Neural cell (in vitro differentiated cells): ENCODE data around the gene PLXDC2. TPM values are rescaled to one million over a fixed set of nuclear protein-coding genes. Genes with fewer than 3 reads are reported as not detected.

ENCODE experiments used
- H2AFZ ChIP-seq: fragments of 200-600, 300-800 bp; sonication (generic), shearing (Covaris generic); 2 replicates; pipeline ENCODE4 v1.6.0; 2014; ENCODE audit warnings: low read depth, mild to moderate bottlenecking, antibody characterized with exemption, low read length, moderate library complexity
- H3F3A ChIP-seq: fragments of 200-600 bp; shearing (Covaris generic); 2 replicates; pipeline ENCODE4 v1.6.1; 2016; ENCODE audit warnings: mild to moderate bottlenecking, moderate library complexity, mixed read lengths, antibody characterized with exemption, low read length; ENCODE audit not compliant: insufficient read depth, poor library complexity, severe bottlenecking
- H3K27ac ChIP-seq: fragments of 200-600, 300-800 bp; sonication (generic), shearing (Covaris generic); 2 replicates; pipeline ENCODE4 v1.5.1; 2014; ENCODE audit warnings: mild to moderate bottlenecking, low read length, moderate library complexity
- H3K27me3 ChIP-seq: fragments of 300-800, 200-600 bp; sonication (generic), shearing (Covaris generic); 2 replicates; pipeline ENCODE4 v1.6.0; 2014; ENCODE audit warnings: mild to moderate bottlenecking, low read depth, low read length, moderate library complexity; ENCODE audit not compliant: insufficient read depth
- H3K36me3 ChIP-seq: fragments of 300-800, 200-600 bp; sonication (generic), shearing (Covaris generic); 2 replicates; pipeline ENCODE4 v1.5.1; 2014; ENCODE audit warnings: mild to moderate bottlenecking, antibody characterized with exemption, low read length, moderate library complexity; ENCODE audit not compliant: insufficient read depth
- H3K4me2 ChIP-seq: fragments of 300-800, 200-600 bp; sonication (generic), shearing (Covaris generic); 2 replicates; pipeline ENCODE4 v1.6.0; 2014; ENCODE audit warnings: mild to moderate bottlenecking, low read length
- H3K4me3 ChIP-seq: fragments of 300-800, 200-600 bp; sonication (generic), shearing (Covaris generic); 2 replicates; pipeline ENCODE4 v1.5.1; 2014; ENCODE audit warnings: mild to moderate bottlenecking, low read length, moderate library complexity
- H3K79me2 ChIP-seq: fragments of 200-600 bp; shearing (Covaris generic); replicated peaks from 2 replicates; pipeline ENCODE4 v1.6.0; 2014; ENCODE audit warnings: mild to moderate bottlenecking, low read length, moderate library complexity; ENCODE audit not compliant: insufficient read depth
- H3K9ac ChIP-seq: fragments of 300-800, 200-600 bp; sonication (generic), shearing (Covaris generic); 2 replicates; pipeline ENCODE4 v1.6.1; 2016; ENCODE audit warnings: mild to moderate bottlenecking, low read length, mixed read lengths
- H3K9me2 ChIP-seq: fragments of 200-600 bp; shearing (Covaris generic); 2 replicates; pipeline ENCODE4 v1.6.1; 2016; ENCODE audit warnings: mild to moderate bottlenecking, low read length, mixed read lengths; ENCODE audit not compliant: insufficient read depth
- H3K9me3 ChIP-seq: fragments of 200-600, 300-800 bp; sonication (generic), shearing (Covaris generic); 2 replicates; pipeline ENCODE4 v1.6.1; 2016; ENCODE audit warnings: mild to moderate bottlenecking, mixed run types, low read length, moderate library complexity, mixed read lengths
- H4K20me1 ChIP-seq: fragments of 200-600 bp; shearing (Covaris generic); 2 replicates; pipeline ENCODE4 v1.6.1; 2016; ENCODE audit warnings: mild to moderate bottlenecking, mixed run types; ENCODE audit not compliant: insufficient read depth
- EP300 ChIP-seq: fragments of 450-650 bp; conservative IDR thresholded peaks from 2 replicates; pipeline ENCODE4 v1.6.1; 2014; ENCODE audit warnings: antibody characterized with exemption, mild to moderate bottlenecking, moderate library complexity; ENCODE audit not compliant: poor library complexity, severe bottlenecking
- EZH2 ChIP-seq: fragments of 200-600, 300-800 bp; shearing (Covaris generic), sonication (generic); IDR thresholded peaks from 2 replicates; pipeline ENCODE4 v1.6.1; 2014; ENCODE audit warnings: antibody characterized with exemption, low read length, borderline replicate concordance, mild to moderate bottlenecking; ENCODE audit not compliant: insufficient read depth, poor library complexity, severe bottlenecking
- MXI1 ChIP-seq: fragments of 450-650 bp; conservative IDR thresholded peaks from 2 replicates; pipeline ENCODE4 v1.6.1; 2014; ENCODE audit warnings: antibody characterized with exemption, mild to moderate bottlenecking; ENCODE audit not compliant: poor library complexity, severe bottlenecking
- POLR2AphosphoS5 ChIP-seq: IDR thresholded peaks from 2 replicates; pipeline ENCODE4 v1.6.1; 2012
- RAD21 ChIP-seq: fragments of 450-650 bp; conservative IDR thresholded peaks from 2 replicates; pipeline ENCODE4 v1.6.1; 2014; ENCODE audit warnings: antibody characterized with exemption, mild to moderate bottlenecking, moderate library complexity
- REST ChIP-seq: IDR thresholded peaks from 2 replicates; pipeline ENCODE4 v1.6.1; 2012; ENCODE audit warnings: borderline replicate concordance
- SMC3 ChIP-seq: fragments of 450-650 bp; conservative IDR thresholded peaks from 2 replicates; pipeline ENCODE4 v1.6.1; 2014; ENCODE audit warnings: antibody characterized with exemption, mild to moderate bottlenecking, moderate library complexity; ENCODE audit not compliant: poor library complexity
- TAF1 ChIP-seq: IDR thresholded peaks from 2 replicates; pipeline ENCODE4 v1.6.1; 2012; ENCODE audit warnings: low read depth
- polyA plus RNA-seq: library from polyadenylated mRNA; depleted of rRNA; stranded (reverse); fragments of >200 nt; gene quantifications from 2 replicates; pipeline ENCODE4 v1.2.3, GENCODE V29; 2014
- TF ChIP-seq, protein P1 (sequence below): fragments of 450-650 bp; IDR thresholded peaks from 2 replicates; pipeline ENCODE4 v1.5.1; 2014; ENCODE audit warnings: antibody characterized with exemption, mild to moderate bottlenecking, moderate library complexity; ENCODE audit not compliant: poor library complexity, severe bottlenecking

Gene PLXDC2
- polyA plus RNA-seq, 1 donor from 2014 or later = 2.3 TPM

DNA sequence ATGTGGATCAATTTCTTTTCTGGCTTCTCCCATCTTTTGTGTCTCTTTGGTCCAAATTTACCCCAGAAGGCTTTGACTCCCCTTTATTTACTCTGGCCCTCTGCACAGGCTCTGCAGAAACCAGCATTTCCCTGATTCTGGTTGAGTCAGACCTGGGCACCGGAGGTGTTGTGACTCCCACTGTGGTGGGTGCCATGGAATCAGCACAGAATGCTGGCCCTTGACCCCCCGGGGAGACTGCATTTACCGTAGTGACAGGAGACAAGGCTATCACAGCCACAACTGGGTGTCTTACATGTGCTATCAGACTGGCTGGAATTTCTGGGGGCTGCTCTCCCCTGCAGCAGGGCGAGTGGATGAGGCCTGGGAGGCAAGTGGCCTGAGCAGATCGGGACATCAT, 37.6 kb downstream of the PLXDC2 start:
- H3K79me2 ChIP-seq = no peaks in the 10 kb centered on the region
- no peaks in the 10 kb centered on the region for H3F3A ChIP-seq
- no peaks in the 10 kb centered on the region for H3K9me2 ChIP-seq
- no peak overlapping the region for H3K9ac ChIP-seq
- no peak overlapping the region for H3K4me3 ChIP-seq
- no peak overlapping the region for H3K27ac ChIP-seq
- no peaks in the 10 kb centered on the region for H4K20me1 ChIP-seq
- no peak for TF ChIP-seq REST
- TF ChIP-seq EP300 = no peak
- no peak for TF ChIP-seq TAF1
- no peak for TF ChIP-seq RAD21
- TF ChIP-seq SMC3 = no peak
- TF ChIP-seq EZH2 = no peak
- no peak for TF ChIP-seq POLR2AphosphoS5
- TF ChIP-seq, protein P1, sequence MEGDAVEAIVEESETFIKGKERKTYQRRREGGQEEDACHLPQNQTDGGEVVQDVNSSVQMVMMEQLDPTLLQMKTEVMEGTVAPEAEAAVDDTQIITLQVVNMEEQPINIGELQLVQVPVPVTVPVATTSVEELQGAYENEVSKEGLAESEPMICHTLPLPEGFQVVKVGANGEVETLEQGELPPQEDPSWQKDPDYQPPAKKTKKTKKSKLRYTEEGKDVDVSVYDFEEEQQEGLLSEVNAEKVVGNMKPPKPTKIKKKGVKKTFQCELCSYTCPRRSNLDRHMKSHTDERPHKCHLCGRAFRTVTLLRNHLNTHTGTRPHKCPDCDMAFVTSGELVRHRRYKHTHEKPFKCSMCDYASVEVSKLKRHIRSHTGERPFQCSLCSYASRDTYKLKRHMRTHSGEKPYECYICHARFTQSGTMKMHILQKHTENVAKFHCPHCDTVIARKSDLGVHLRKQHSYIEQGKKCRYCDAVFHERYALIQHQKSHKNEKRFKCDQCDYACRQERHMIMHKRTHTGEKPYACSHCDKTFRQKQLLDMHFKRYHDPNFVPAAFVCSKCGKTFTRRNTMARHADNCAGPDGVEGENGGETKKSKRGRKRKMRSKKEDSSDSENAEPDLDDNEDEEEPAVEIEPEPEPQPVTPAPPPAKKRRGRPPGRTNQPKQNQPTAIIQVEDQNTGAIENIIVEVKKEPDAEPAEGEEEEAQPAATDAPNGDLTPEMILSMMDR = no peak
- no peak for TF ChIP-seq MXI1
- H2AFZ ChIP-seq = no peak overlapping the region
- H3K36me3 ChIP-seq = no peaks in the 10 kb centered on the region
- no peaks in the 10 kb centered on the region for H3K27me3 ChIP-seq
- no peak overlapping the region for H3K4me2 ChIP-seq
- no peaks in the 10 kb centered on the region for H3K9me3 ChIP-seq

- Histone ChIP-seq H3K9me3 (no peaks in the 10 kb centered on the region), H3K4me3 (no peak overlapping the region), H3K27ac (no peak overlapping the region), H3F3A (no peaks in the 10 kb centered on the region), H4K20me1 (no peaks in the 10 kb centered on the region), H3K4me2 (no peak overlapping the region), H3K9me2 (no peaks in the 10 kb centered on the region), H3K79me2 (no peaks in the 10 kb centered on the region), H2AFZ (no peak overlapping the region), H3K27me3 (no peaks in the 10 kb centered on the region), H3K9ac (no peak overlapping the region), H3K36me3 (no peaks in the 10 kb centered on the region)
- TF ChIP-seq MXI1 = no peak
- no peak for TF ChIP-seq EZH2
- TF ChIP-seq TAF1 = no peak
- no peak for TF ChIP-seq EP300
- no peak for TF ChIP-seq POLR2AphosphoS5
- no peak for TF ChIP-seq RAD21
- no peak for TF ChIP-seq SMC3
- TF ChIP-seq, protein P1 = no peak
- TF ChIP-seq REST = no peak
Observed at GRCh38 chr10:19857876-19858275, 41.6 kb downstream of the PLXDC2 start.
